ENCODE results near the gene PHF2.

- TF ChIP-seq, protein P1, sequence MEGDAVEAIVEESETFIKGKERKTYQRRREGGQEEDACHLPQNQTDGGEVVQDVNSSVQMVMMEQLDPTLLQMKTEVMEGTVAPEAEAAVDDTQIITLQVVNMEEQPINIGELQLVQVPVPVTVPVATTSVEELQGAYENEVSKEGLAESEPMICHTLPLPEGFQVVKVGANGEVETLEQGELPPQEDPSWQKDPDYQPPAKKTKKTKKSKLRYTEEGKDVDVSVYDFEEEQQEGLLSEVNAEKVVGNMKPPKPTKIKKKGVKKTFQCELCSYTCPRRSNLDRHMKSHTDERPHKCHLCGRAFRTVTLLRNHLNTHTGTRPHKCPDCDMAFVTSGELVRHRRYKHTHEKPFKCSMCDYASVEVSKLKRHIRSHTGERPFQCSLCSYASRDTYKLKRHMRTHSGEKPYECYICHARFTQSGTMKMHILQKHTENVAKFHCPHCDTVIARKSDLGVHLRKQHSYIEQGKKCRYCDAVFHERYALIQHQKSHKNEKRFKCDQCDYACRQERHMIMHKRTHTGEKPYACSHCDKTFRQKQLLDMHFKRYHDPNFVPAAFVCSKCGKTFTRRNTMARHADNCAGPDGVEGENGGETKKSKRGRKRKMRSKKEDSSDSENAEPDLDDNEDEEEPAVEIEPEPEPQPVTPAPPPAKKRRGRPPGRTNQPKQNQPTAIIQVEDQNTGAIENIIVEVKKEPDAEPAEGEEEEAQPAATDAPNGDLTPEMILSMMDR (IDR thresholded peaks at IDR 0.05) = no peak
- TF ChIP-seq ZFX (IDR thresholded peaks at IDR 0.05; ENCODE audit: borderline replicate concordance) = no peak
These were observed 5.7 kb downstream of the PHF2 start for GRCh38 chr9:93582115-93582514.
